Right lobe of liver (tissue), 4 donors: ENCODE data around the gene CANT1.

Source experiments
- POLR2A ChIP-seq: fragments of 450-650 bp; IDR thresholded peaks from one replicate; pipeline ENCODE4 v1.6.1; 2017; ENCODE audit warnings: antibody characterized with exemption, mild to moderate bottlenecking
- TF ChIP-seq, protein P1 (sequence below), 4 donors: fragments of 200-600 bp in 3 of 4; fragments of 450-650 bp in 1 of 4; IDR thresholded peaks; one replicate each; pipeline versions ENCODE4 v1.5.1 to v1.8.0; 2016 to 2022; ENCODE audit warnings: antibody characterized with exemption in 4 of 4, mild to moderate bottlenecking in 2 of 4
- donor health status: DM: no; HTN: no; CAD: no.
- donor health status: DM: no; HTN: no; CAD: no.
- donor health status: DM: no; HTN: yes; CAD: no.

DNA sequence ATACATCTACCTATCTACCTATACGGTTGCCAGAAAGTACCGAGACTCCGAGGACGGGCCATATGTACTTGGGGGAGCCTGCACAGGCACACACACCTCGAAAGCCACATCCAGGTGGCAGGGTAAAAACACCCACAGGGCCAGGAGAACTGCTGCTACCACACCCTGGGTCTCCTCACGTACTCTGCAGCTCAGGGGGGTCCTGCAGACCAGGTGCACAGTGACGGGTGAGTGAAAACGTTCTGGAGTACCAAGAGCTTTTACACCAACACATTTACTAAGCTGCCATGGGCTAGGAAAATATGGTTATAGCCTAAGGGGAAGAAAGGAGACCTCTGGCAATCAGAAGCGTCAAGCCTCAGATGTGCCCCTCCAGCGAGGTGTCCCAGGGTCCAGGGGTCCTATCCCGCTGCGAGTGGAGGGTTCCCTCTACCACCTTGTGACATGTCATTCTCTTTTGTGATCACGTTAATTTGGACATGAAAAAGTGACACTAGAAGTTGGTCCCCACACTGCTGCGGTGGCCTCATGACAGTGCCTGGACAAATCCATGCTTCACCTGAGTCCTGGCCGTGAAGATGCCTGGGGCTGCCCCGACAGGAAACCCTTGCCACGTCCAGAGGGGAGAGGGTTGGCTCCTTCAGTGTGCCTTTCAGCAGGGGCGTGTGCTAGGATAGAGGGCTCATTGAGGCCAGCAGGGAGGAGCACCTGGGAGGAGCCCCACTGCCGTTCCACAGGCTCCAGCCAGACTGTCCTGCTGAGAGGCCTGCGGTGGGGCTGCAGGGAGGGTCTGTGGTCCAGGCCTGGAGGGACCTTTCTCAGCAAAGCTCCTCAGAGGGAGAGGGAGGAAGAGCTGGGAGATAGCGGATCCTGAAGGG is 1.8 kb downstream of the CANT1 start:
- TF ChIP-seq, protein P1, sequence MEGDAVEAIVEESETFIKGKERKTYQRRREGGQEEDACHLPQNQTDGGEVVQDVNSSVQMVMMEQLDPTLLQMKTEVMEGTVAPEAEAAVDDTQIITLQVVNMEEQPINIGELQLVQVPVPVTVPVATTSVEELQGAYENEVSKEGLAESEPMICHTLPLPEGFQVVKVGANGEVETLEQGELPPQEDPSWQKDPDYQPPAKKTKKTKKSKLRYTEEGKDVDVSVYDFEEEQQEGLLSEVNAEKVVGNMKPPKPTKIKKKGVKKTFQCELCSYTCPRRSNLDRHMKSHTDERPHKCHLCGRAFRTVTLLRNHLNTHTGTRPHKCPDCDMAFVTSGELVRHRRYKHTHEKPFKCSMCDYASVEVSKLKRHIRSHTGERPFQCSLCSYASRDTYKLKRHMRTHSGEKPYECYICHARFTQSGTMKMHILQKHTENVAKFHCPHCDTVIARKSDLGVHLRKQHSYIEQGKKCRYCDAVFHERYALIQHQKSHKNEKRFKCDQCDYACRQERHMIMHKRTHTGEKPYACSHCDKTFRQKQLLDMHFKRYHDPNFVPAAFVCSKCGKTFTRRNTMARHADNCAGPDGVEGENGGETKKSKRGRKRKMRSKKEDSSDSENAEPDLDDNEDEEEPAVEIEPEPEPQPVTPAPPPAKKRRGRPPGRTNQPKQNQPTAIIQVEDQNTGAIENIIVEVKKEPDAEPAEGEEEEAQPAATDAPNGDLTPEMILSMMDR (IDR thresholded peaks at IDR 0.05), result no peak
- no peak for TF ChIP-seq POLR2A
